Measurements from ENCODE around the gene TM7SF2.

- TF ChIP-seq, protein P1, sequence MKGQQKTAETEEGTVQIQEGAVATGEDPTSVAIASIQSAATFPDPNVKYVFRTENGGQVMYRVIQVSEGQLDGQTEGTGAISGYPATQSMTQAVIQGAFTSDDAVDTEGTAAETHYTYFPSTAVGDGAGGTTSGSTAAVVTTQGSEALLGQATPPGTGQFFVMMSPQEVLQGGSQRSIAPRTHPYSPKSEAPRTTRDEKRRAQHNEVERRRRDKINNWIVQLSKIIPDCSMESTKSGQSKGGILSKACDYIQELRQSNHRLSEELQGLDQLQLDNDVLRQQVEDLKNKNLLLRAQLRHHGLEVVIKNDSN (CRISPR knock-in tag; IDR thresholded peaks at IDR 0.05) = no peak
- TF ChIP-seq SP1 (CRISPR knock-in tag; conservative IDR thresholded peaks at IDR 0.05) = no peak
- TF ChIP-seq, protein P2, sequence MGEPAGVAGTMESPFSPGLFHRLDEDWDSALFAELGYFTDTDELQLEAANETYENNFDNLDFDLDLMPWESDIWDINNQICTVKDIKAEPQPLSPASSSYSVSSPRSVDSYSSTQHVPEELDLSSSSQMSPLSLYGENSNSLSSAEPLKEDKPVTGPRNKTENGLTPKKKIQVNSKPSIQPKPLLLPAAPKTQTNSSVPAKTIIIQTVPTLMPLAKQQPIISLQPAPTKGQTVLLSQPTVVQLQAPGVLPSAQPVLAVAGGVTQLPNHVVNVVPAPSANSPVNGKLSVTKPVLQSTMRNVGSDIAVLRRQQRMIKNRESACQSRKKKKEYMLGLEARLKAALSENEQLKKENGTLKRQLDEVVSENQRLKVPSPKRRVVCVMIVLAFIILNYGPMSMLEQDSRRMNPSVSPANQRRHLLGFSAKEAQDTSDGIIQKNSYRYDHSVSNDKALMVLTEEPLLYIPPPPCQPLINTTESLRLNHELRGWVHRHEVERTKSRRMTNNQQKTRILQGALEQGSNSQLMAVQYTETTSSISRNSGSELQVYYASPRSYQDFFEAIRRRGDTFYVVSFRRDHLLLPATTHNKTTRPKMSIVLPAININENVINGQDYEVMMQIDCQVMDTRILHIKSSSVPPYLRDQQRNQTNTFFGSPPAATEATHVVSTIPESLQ (CRISPR knock-in tag; IDR thresholded peaks at IDR 0.05) = no peak
- TF ChIP-seq CTCF (IDR thresholded peaks at IDR 0.05) = no peak
- no peak for TF ChIP-seq CBFB (CRISPR knock-in tag; IDR thresholded peaks at IDR 0.05; ENCODE audit: low read depth)
- TF ChIP-seq, protein P3, sequence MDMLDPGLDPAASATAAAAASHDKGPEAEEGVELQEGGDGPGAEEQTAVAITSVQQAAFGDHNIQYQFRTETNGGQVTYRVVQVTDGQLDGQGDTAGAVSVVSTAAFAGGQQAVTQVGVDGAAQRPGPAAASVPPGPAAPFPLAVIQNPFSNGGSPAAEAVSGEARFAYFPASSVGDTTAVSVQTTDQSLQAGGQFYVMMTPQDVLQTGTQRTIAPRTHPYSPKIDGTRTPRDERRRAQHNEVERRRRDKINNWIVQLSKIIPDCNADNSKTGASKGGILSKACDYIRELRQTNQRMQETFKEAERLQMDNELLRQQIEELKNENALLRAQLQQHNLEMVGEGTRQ (CRISPR knock-in tag; IDR thresholded peaks at IDR 0.05) = no peak
- no peak for TF ChIP-seq E2F5 (CRISPR knock-in tag; IDR thresholded peaks at IDR 0.05)
- no peak for TF ChIP-seq ZNF263 (CRISPR knock-in tag; IDR thresholded peaks at IDR 0.05; ENCODE audit: low read depth)
Measured at GRCh38 chr11:65132988-65133700, 21.5 kb downstream of the TM7SF2 start.
